ENCODE data around the gene OPRD1. TPM values are rescaled to one million over a fixed set of nuclear protein-coding genes. Genes with fewer than 3 reads are reported as not detected.
A peak's percentile ranks its signal among the peaks of the same experiment; 100 is the strongest.

The OPRD1 gene
- total and polyA plus RNA-seq, 2 donors (not counting 1 experiment from before 2014, with no cell fraction given), result not detected

DNA sequence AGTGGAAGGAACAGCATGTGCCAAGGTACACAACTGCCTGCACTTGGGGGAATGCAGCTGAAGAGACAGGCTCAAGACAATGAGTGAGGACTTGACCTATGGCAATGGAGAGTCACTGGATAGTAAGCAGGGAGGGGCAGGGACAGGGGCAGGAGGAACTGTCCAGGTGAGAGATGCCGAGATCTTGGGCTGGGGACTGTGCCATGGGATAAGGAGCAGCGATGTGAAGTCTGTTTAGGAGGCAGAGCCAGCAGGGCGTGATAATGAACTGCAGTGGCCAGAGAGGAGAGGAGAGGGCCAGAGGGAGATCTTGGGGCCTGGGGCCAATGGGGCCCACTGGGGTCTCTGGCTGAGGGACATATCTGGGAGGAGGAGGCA is 84.6 kb downstream of the OPRD1 start:
- no peaks in the 10 kb centered on the region for H3K27me3 Mint-ChIP-seq
- no peak overlapping the region for H3K4me3 ChIP-seq (ENCODE audit: control extremely low read depth in 1 of 5, extremely low read depth in 1 of 5, insufficient read depth in 1 of 5, low read depth in 2 of 5, low read length in 4 of 5)
- ChIA-PET CTCF (interaction anchor here (0.9 to 8.0 kb wide), 2 partner anchors 14 to 137 kb away, joined by 3 to 72 read pairs; no protein-coding TSS in a partner anchor), POLR2A (no interaction called here)
- no peaks in the 10 kb centered on the region for H3K9me3 Mint-ChIP-seq (ENCODE audit: insufficient read depth)
- H4K20me1 ChIP-seq (ENCODE audit: control insufficient read depth, insufficient read depth, low read length, poor library complexity, severe bottlenecking), result peaks cover under 1% of the 10 kb centered on the region
- WGBS (ENCODE audit: insufficient coverage), result 44% methylated on average over 3 of the region's 3 CpGs
- H3K4me3 Mint-ChIP-seq, result no peak overlapping the region
- TF ChIP-seq, protein P1, sequence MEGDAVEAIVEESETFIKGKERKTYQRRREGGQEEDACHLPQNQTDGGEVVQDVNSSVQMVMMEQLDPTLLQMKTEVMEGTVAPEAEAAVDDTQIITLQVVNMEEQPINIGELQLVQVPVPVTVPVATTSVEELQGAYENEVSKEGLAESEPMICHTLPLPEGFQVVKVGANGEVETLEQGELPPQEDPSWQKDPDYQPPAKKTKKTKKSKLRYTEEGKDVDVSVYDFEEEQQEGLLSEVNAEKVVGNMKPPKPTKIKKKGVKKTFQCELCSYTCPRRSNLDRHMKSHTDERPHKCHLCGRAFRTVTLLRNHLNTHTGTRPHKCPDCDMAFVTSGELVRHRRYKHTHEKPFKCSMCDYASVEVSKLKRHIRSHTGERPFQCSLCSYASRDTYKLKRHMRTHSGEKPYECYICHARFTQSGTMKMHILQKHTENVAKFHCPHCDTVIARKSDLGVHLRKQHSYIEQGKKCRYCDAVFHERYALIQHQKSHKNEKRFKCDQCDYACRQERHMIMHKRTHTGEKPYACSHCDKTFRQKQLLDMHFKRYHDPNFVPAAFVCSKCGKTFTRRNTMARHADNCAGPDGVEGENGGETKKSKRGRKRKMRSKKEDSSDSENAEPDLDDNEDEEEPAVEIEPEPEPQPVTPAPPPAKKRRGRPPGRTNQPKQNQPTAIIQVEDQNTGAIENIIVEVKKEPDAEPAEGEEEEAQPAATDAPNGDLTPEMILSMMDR (IDR thresholded peaks at IDR 0.05), result no peak
- TF ChIP-seq EZH2 (IDR thresholded peaks at IDR 0.05; ENCODE audit: borderline replicate concordance, insufficient read depth, low read depth, low read length, poor library complexity, severe bottlenecking), result no peak
- H3K27me3 ChIP-seq (replicated peaks in 1 of 4; ENCODE audit: control extremely low read depth in 1 of 4, control insufficient read depth in 3 of 4, insufficient read depth in 4 of 4, low read length in 3 of 4), result no peaks in the 10 kb centered on the region
- peaks cover 42% of the 10 kb centered on the region for H3K4me1 Mint-ChIP-seq
- H3K79me2 ChIP-seq (ENCODE audit: control insufficient read depth, insufficient read depth, low read length), result peaks cover 61% of the 10 kb centered on the region
- no peak overlapping the region for H2AFZ ChIP-seq (ENCODE audit: insufficient read depth, low read depth, low read length, poor library complexity, severe bottlenecking)
- H3K27ac Mint-ChIP-seq, result peak overlapping the region; percentile 16
- H3K9me3 ChIP-seq (ENCODE audit: control extremely low read depth in 1 of 3, control insufficient read depth in 2 of 3, insufficient read depth in 1 of 3, low read length in 2 of 3), result peaks cover 0 to 3% (median 0%) of the 10 kb centered on the region in 3 donors
- H3K9ac ChIP-seq (ENCODE audit: low read length), result no peak overlapping the region
- no peak overlapping the region for H3K27ac ChIP-seq (ENCODE audit: low read length in 2 of 2)
- no peak for ATAC-seq (ENCODE audit: low read depth)
- intact Hi-C loops (cut with micrococcal nuclease), result no loop called here
- H3K4me1 ChIP-seq (ENCODE audit: control insufficient read depth in 2 of 2, insufficient read depth in 2 of 2, low read length in 2 of 2), result peaks cover 6 to 8% of the 10 kb centered on the region in 2 donors
- no peak overlapping the region for H3K4me2 ChIP-seq (replicated peaks; ENCODE audit: low read depth, low read length, poor library complexity, severe bottlenecking)
- DNase-seq, result no peak
- H3K36me3 ChIP-seq (replicated peaks in 1 of 2; ENCODE audit: control extremely low read depth in 1 of 2, control insufficient read depth in 1 of 2, extremely low read depth in 1 of 2, insufficient read depth in 2 of 2, low read length in 1 of 2), result peaks cover 1 to 19% of the 10 kb centered on the region in 2 experiments

DNA sequence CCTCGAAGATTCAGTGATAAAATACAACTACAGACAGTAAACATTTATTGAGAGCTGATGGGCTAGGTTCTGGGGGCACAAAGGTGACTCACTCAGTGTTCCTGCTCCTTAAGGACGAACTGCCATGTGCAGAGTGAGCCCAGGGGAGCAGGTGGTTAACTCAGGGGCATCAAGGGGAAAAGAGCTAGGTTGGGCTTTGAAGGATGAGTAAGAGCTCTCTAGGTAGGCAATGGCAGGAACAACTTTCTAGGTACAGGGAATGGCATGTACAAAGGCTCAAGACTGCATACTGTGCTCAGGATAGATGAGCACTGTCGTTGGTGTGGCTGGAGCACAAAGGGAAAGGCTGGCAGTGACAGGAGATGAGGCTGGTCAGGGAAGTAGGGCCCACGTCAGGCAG is 85.8 kb downstream of the OPRD1 start:
- no peak overlapping the region for H3K9ac ChIP-seq (ENCODE audit: low read length)
- H2AFZ ChIP-seq (ENCODE audit: insufficient read depth, low read depth, low read length, poor library complexity, severe bottlenecking), result no peak overlapping the region
- H3K4me3 Mint-ChIP-seq, result no peak overlapping the region
- no peaks in the 10 kb centered on the region for H3K27me3 Mint-ChIP-seq
- H3K36me3 ChIP-seq (replicated peaks in 1 of 2; ENCODE audit: control extremely low read depth in 1 of 2, control insufficient read depth in 1 of 2, extremely low read depth in 1 of 2, insufficient read depth in 2 of 2, low read length in 1 of 2), result peaks cover 1 to 19% of the 10 kb centered on the region in 2 experiments
- TF ChIP-seq, protein P1 (IDR thresholded peaks at IDR 0.05), result no peak
- TF ChIP-seq EZH2 (IDR thresholded peaks at IDR 0.05; ENCODE audit: borderline replicate concordance, insufficient read depth, low read depth, low read length, poor library complexity, severe bottlenecking), result no peak
- WGBS (ENCODE audit: insufficient coverage), result 94% methylated on average over 2 of the region's 4 CpGs
- peak overlapping the region; percentile 68 for H3K27ac Mint-ChIP-seq
- H3K27me3 ChIP-seq (replicated peaks in 1 of 4; ENCODE audit: control extremely low read depth in 1 of 4, control insufficient read depth in 3 of 4, insufficient read depth in 4 of 4, low read length in 3 of 4), result no peaks in the 10 kb centered on the region
- CTCF ChIA-PET, result interaction anchor here (0.7 to 8.0 kb wide), 2 partner anchors 25 to 136 kb away, joined by 3 to 72 read pairs; no protein-coding TSS in a partner anchor
- H3K4me1 Mint-ChIP-seq, result peaks cover 46% of the 10 kb centered on the region
- ATAC-seq (ENCODE audit: low read depth) (no peak), DNase-seq (no peak)
- POLR2A ChIA-PET, result no interaction called here
- H3K79me2 ChIP-seq (ENCODE audit: control insufficient read depth, insufficient read depth, low read length), result peaks cover 69% of the 10 kb centered on the region
- H3K4me3 ChIP-seq (ENCODE audit: control extremely low read depth in 1 of 5, extremely low read depth in 1 of 5, insufficient read depth in 1 of 5, low read depth in 2 of 5, low read length in 4 of 5), result no peak overlapping the region
- peaks cover 12% of the 10 kb centered on the region for H4K20me1 ChIP-seq (ENCODE audit: control insufficient read depth, insufficient read depth, low read length, poor library complexity, severe bottlenecking)
- peaks cover 6 to 8% of the 10 kb centered on the region in 2 donors for H3K4me1 ChIP-seq (ENCODE audit: control insufficient read depth in 2 of 2, insufficient read depth in 2 of 2, low read length in 2 of 2)
- intact Hi-C loops (cut with micrococcal nuclease), result no loop called here
- no peaks in the 10 kb centered on the region for H3K9me3 Mint-ChIP-seq (ENCODE audit: insufficient read depth)
- H3K4me2 ChIP-seq (replicated peaks; ENCODE audit: low read depth, low read length, poor library complexity, severe bottlenecking), result no peak overlapping the region
- peaks cover 0 to 3% (median 0%) of the 10 kb centered on the region in 3 donors for H3K9me3 ChIP-seq (ENCODE audit: control extremely low read depth in 1 of 3, control insufficient read depth in 2 of 3, insufficient read depth in 1 of 3, low read length in 2 of 3)
- no peak overlapping the region for H3K27ac ChIP-seq (ENCODE audit: low read length in 2 of 2)

Measured in B cell (primary cell).